Testis (tissue), 3 donors: Measurements from ENCODE around the gene PLEKHG4B. TPM values are rescaled to one million over a fixed set of nuclear protein-coding genes. Genes with fewer than 3 reads are reported as not detected.
A peak's percentile ranks its signal among the peaks of the same experiment; 100 is the strongest.
"Not testable (repeated sequence)": the region's sequence is repeated elsewhere in the genome, so short reads cannot be mapped to it uniquely, and the experiment has no call there.

ENCODE experiments used
- DNase-seq: peaks from one replicate; pipeline ENCODE4 v3.0.0-alpha.2; 2019
- H3K27ac ChIP-seq, 2 donors: fragments of 200-600 bp; sonication (generic); one replicate each; pipeline ENCODE4 v1.5.1; 2019
- H3K27me3 ChIP-seq: fragments of 200-600 bp; sonication (generic); one replicate; pipeline ENCODE4 v1.5.1; 2019
- H3K36me3 ChIP-seq: fragments of 200-600 bp; sonication (generic); one replicate; pipeline ENCODE4 v1.5.1; 2017; ENCODE audit warnings: low read depth; ENCODE audit errors: missing control alignments
- H3K4me1 ChIP-seq: fragments of 200-600 bp; sonication (generic); one replicate; pipeline ENCODE4 v1.5.1; 2019
- H3K4me3 ChIP-seq, 2 donors: fragments of 200-600 bp; sonication (generic); one replicate each; pipeline ENCODE4 v1.5.1; 2017 to 2019
- H3K9me3 ChIP-seq: fragments of 200-600 bp; sonication (generic); one replicate; pipeline ENCODE4 v1.5.1; 2017
- POLR2A ChIP-seq: fragments of 450-650 bp; IDR thresholded peaks from one replicate; pipeline ENCODE4 v1.6.1; 2017; ENCODE audit warnings: antibody characterized with exemption, mild to moderate bottlenecking, moderate library complexity
- WGBS, 2 donors: methylation state at CpG; one replicate each; pipeline ENCODE4 v1.1.5; 2018; 5-methylcytosine and 5-hydroxymethylcytosine counted together
- intact Hi-C: fragments of 100-400 bp; cut with DNase I; formaldehyde crosslinking; loops from one replicate; pipeline ENCODE4 v1.15.1; 2023; ENCODE audit warnings: low total_unique reads
- polyA plus RNA-seq: library from polyadenylated mRNA; stranded (reverse); fragments of 350-450 nt; fragmentation: Illumina TruSeq; extraction: RNeasy Lipid Tissue Mini Kit (QIAGEN cat#74804); gene quantifications from one replicate; pipeline ENCODE4 v1.2.3, GENCODE V29; 2014; ENCODE audit warnings: low read depth, low replicate concordance; ENCODE audit not compliant: insufficient read depth
- total RNA-seq, 2 donors: library from RNA; depleted of rRNA; stranded (reverse); fragments of >200 nt; gene quantifications; one replicate each; pipeline ENCODE4 v1.2.3, GENCODE V29; 2016
- TF ChIP-seq, protein P1 (sequence below), 3 experiments: fragments of 450-650 bp in 2 of 3; fragments of 200-600 bp in 1 of 3; sonication (generic) in 1 of 3; IDR thresholded peaks; one replicate each; pipeline ENCODE4 v1.5.1; 2016 to 2019; ENCODE audit warnings: antibody characterized with exemption in 3 of 3, mild to moderate bottlenecking in 2 of 3, moderate library complexity in 1 of 3

Gene PLEKHG4B
- total and polyA plus RNA-seq, 3 donors from 2014 or later, result 3.2 to 6.9 (median 6.0) TPM

DNA sequence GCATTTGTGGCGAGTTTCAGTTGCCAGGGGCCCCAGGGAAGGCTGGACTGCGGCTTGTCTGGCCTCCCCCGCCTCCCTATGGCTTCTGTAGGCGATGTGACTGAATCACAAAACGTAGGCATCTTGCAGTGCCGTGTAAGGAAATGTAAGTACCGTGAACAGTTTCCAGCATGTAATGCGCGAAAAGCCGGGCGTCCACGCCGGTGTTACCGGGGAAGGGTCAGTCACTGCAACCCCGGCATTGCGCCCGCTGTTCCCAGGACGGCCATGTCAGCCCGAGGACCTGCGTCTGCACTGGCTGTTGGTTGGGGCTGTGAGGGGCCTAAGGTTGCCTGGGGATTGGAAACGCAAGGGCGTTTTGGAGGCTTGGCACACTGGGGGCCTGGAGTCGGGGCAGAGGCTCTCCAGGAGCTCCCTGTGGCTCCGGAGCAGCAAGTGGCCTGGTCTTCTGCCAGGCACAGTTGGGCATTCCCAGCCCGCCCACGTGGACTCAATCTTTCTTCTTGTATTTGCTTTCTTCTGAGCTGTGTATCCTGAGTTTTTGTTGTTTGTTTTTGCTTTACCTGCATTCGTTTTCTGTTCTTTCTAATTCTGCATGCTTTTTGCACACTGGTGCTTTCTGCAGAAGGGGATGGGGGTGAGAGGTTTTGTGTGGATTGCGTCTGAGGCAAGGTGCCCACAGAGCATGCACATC, 36.9 kb upstream of the PLEKHG4B start:
- 63 to 65% methylated on average over 28 of the region's 28 CpGs for WGBS, 2 donors

DNA sequence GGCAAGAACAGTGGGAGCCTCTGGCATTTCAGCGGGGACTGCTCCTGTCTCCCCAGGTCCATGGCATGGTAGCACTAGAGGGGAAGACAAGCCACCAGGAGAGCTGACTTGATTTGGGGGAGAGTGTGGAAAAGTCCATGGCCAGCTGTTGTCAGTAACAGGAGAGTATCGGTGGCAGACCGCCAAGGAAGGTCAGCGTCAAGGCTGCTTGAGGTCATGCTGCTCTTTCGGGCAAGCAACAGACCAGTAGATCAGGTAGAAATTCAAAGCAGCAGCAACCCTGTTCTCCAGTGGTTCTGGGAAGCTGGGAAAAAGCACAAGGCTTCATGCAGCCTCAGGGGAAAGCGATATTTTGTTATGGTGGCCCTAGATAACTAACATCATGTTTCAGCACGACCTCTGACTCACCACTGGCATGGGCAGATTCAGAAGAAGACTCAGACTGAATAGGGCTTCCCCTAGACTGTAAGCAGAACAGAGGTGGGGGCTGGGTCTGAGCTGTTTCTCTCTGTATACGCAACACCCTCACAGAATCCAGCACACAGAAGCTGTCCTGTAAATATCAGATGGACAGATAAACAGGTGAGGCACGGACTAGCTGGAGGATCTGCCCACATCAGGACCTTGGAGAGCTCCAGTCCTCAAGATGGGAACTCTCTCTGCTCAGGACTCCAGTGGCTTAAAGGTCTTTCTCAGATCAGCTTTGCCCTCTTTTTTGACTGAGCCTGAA, 35.2 kb upstream of the PLEKHG4B start:
- Histone ChIP-seq H3K27ac (no peak overlapping the region), H3K4me1 (peaks cover 7% of the 10 kb centered on the region), H3K9me3 (no peaks in the 10 kb centered on the region), H3K36me3 (no peaks in the 10 kb centered on the region), H3K4me3 (no peak overlapping the region), H3K27me3 (no peaks in the 10 kb centered on the region)
- 61 to 67% methylated on average over 9 of the region's 9 CpGs for WGBS, 2 donors
- DNase-seq, result peak; percentile 41
- intact Hi-C loops, result no loop called here
- TF ChIP-seq, protein P1, sequence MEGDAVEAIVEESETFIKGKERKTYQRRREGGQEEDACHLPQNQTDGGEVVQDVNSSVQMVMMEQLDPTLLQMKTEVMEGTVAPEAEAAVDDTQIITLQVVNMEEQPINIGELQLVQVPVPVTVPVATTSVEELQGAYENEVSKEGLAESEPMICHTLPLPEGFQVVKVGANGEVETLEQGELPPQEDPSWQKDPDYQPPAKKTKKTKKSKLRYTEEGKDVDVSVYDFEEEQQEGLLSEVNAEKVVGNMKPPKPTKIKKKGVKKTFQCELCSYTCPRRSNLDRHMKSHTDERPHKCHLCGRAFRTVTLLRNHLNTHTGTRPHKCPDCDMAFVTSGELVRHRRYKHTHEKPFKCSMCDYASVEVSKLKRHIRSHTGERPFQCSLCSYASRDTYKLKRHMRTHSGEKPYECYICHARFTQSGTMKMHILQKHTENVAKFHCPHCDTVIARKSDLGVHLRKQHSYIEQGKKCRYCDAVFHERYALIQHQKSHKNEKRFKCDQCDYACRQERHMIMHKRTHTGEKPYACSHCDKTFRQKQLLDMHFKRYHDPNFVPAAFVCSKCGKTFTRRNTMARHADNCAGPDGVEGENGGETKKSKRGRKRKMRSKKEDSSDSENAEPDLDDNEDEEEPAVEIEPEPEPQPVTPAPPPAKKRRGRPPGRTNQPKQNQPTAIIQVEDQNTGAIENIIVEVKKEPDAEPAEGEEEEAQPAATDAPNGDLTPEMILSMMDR (IDR thresholded peaks at IDR 0.05), result no peak
- TF ChIP-seq POLR2A, result no peak

More for the DNA sequence above, 36.9 kb upstream of the PLEKHG4B start:
- no peaks in the 10 kb centered on the region for H3K27me3 ChIP-seq
- no peak overlapping the region for H3K27ac ChIP-seq
- no peaks in the 10 kb centered on the region for H3K36me3 ChIP-seq
- H3K4me1 ChIP-seq, result peaks cover 7% of the 10 kb centered on the region
- no peaks in the 10 kb centered on the region for H3K9me3 ChIP-seq
- H3K4me3 ChIP-seq, result no peak overlapping the region
- intact Hi-C loops, result no loop called here
- DNase-seq, result no peak
- TF ChIP-seq, protein P1 (IDR thresholded peaks at IDR 0.05), result no peak
- TF ChIP-seq POLR2A, result no peak

DNA sequence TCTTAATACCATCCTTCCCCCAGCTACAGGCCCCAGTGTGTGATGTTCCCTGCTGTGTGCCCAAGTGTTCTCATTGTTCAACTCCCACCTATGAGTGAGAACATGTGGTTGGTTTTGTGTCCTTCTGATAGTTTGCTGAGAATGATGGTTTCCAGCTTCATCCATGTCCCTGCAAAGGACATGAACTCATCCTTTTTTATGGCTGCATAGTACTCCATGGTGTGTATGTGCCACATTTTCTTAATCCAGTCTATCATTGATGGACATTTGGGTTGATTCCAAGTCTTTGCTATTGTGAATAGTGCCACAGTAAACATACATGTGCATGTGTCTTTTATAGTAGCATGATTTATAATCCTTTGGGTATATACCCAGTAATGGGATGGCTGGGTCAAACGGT, 31.7 kb upstream of the PLEKHG4B start:
- intact Hi-C loops, H3K4me3 ChIP-seq, DNase-seq, H3K27me3 ChIP-seq, H3K9me3 ChIP-seq, H3K27ac ChIP-seq, H3K4me1 ChIP-seq, H3K36me3 ChIP-seq: not testable (repeated sequence)
- WGBS, 2 donors, result 65 to 84% methylated on average over 1 of the region's 1 CpG

DNA sequence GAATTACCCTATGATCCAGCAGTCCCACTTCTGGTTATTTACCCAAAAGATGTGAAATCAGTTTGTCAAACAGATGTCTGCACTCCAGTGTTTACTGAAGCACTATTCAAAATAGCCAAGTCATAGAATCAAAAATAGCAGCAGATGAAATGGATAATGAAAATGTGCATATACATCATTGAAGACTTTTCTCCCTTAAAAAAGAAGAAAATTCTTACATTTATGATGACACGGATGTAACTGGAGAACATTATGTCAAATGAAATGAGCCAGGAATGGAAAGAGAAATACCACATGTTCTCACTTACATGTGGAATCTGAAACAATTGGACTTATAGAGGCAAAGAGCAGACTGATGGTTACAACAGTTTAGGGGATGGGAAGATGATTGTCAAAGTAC, 21.5 kb upstream of the PLEKHG4B start:
- intact Hi-C loops, result no loop called here
- H3K4me1 ChIP-seq, result no peaks in the 10 kb centered on the region
- H3K9me3 ChIP-seq, result no peaks in the 10 kb centered on the region
- H3K4me3 ChIP-seq, result no peak overlapping the region
- H3K36me3 ChIP-seq, result no peaks in the 10 kb centered on the region
- DNase-seq, result no peak
- TF ChIP-seq POLR2A, result no peak
- TF ChIP-seq, protein P1 (IDR thresholded peaks at IDR 0.05), result no peak
- WGBS, 2 donors, result 84 to 86% methylated on average over 1 of the region's 1 CpG
- H3K27ac ChIP-seq, result no peak overlapping the region
- H3K27me3 ChIP-seq, result no peaks in the 10 kb centered on the region

DNA sequence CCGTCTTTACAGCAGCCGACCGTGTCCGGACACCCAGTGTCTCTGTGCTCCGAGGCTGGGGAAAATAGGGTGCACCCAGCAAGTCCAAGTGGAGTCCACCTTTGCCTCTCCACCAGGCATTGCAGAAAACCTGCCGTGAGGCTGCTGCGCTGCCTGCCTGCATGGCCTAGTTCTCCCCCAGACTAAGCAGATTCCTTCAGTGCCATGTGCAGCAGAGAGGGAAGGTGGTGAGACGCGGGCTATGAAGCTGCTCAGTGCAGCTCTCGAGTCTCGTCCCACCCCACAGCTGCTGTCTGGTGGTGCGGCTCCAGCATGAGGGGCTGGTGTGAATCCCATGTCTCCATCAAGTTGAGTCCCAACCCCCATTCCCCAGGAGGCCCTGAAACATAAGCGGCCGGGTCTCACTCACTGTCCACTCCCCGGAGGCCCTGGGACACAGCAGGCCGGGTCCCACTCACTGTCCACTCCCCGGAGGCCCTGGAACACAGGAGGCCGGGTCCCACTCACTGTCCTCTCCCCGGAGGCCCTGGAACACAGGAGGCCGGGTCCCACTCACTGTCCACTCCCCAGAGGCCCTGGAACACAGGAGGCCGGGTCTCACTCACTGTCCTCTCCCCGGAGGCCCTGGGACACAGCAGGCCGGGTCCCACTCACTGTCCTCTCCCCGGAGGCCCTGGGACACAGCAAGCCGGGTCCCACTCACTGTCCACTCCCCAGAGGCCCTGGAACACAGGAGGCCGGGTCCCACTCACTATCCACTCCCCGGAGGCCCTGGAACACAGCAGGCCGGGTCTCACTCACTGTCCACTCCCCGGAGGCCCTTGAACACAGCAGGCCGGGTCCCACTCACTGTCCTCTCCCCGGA, 19.4 kb upstream of the PLEKHG4B start:
- DNase-seq, H3K36me3 ChIP-seq, H3K4me1 ChIP-seq, H3K27ac ChIP-seq, H3K9me3 ChIP-seq, intact Hi-C loops, H3K4me3 ChIP-seq, H3K27me3 ChIP-seq: not testable (repeated sequence)
- WGBS, 2 donors, result 92% methylated on average over 15 to 30 of the region's 31 CpGs

DNA sequence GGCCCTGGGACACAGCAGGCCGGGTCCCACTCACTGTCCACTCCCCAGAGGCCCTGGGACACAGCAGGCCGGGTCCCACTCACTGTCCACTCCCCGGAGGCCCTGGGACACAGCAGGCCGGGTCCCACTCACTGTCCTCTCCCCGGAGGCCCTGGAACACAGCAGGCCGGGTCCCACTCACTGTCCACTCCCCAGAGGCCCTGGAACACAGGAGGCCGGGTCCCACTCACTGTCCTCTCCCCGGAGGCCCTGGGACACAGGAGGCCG, 18.9 kb upstream of the PLEKHG4B start:
- DNase-seq, H3K9me3 ChIP-seq, H3K4me1 ChIP-seq, H3K4me3 ChIP-seq, H3K27ac ChIP-seq, H3K27me3 ChIP-seq, intact Hi-C loops, H3K36me3 ChIP-seq: not testable (repeated sequence)
- WGBS, 2 donors, result 93% methylated on average over 8 of the region's 9 CpGs; no CpG with 5 or more reads in 1 of the 2 donors
